Stimulated activated CD4-positive, alpha-beta T cell treated with anti-CD3 and anti-CD28 coated beads, Interleukin-1b, Interleukin-23, amount 100 ng/mL, for 24 hours (primary cell): ENCODE data around the gene KRTCAP2.

Experiments used
- DNase-seq, 4 experiments: peaks; one replicate each; pipeline ENCODE4 v3.0.0-alpha.2; 2020; ENCODE audit warnings: low read depth in 4 of 4, low spot score in 1 of 4

The KRTCAP2 gene

GRCh38 chr1:155184835-155185782, 12.0 kb upstream of the KRTCAP2 start:
- no peak for DNase-seq

- DNase-seq = no peak
Measured at GRCh38 chr1:155184351-155184811, 11.3 kb upstream of the KRTCAP2 start.

GRCh38 chr1:155183775-155184221, 10.7 kb upstream of the KRTCAP2 start:
- no peak for DNase-seq

GRCh38 chr1:155182052-155182550, 9.0 kb upstream of the KRTCAP2 start:
- no peak for DNase-seq

- no peak for DNase-seq
Measured at GRCh38 chr1:155181371-155182051, 8.4 kb upstream of the KRTCAP2 start.

GRCh38 chr1:155179112-155180031, 6.3 kb upstream of the KRTCAP2 start:
- no peak for DNase-seq

- no peak for DNase-seq
Measured at GRCh38 chr1:155178441-155179111, 5.5 kb upstream of the KRTCAP2 start.

GRCh38 chr1:155177918-155178281, 4.8 kb upstream of the KRTCAP2 start:
- DNase-seq = no peak

- no peak for DNase-seq
Measured at GRCh38 chr1:155177192-155177917, 4.3 kb upstream of the KRTCAP2 start.

- peak; percentile 76 to 87 (median 80) for DNase-seq
Measured at GRCh38 chr1:155176544-155177071, 3.5 kb upstream of the KRTCAP2 start.

GRCh38 chr1:155175927-155176371, 2.8 kb upstream of the KRTCAP2 start:
- DNase-seq = no peak

- DNase-seq = no peak
Measured at GRCh38 chr1:155175281-155175926, 2.3 kb upstream of the KRTCAP2 start.

- DNase-seq = peak in 1 of 4 experiments; percentile 45
Measured at GRCh38 chr1:155174324-155175280, 1.5 kb upstream of the KRTCAP2 start.

GRCh38 chr1:155173478-155174323, 597 bp upstream of the KRTCAP2 start, which contains the start of gene TRIM46:
Gene TRIM46, plus strand, starts transcription at chr1:155173849. Its CDS starts 118 bp downstream, at chr1:155173967.
- peak; percentile 50 to 74 (median 61) for DNase-seq

GRCh38 chr1:155171836-155172731, 1.0 kb downstream of the KRTCAP2 start:
- no peak for DNase-seq

- DNase-seq = no peak
Measured at GRCh38 chr1:155170806-155171205, 2.3 kb downstream of the KRTCAP2 start.
